ENCODE data around the gene C1GALT1C1.
"Not testable (repeated sequence)": the region's sequence is repeated elsewhere in the genome, so short reads cannot be mapped to it uniquely, and the experiment has no call there.

Gene C1GALT1C1

GRCh38 chrX:120629667-120630537, at the start of gene C1GALT1C1:
TSS of gene C1GALT1C1 (minus strand) at chrX:120630054. CDS start at chrX:120627166, 2,888 bp downstream.
- peak; percentile 84 for DNase-seq

- DNase-seq: no peak
Measured at GRCh38 chrX:120677004-120677652, 47.3 kb upstream of the C1GALT1C1 start.

DNA sequence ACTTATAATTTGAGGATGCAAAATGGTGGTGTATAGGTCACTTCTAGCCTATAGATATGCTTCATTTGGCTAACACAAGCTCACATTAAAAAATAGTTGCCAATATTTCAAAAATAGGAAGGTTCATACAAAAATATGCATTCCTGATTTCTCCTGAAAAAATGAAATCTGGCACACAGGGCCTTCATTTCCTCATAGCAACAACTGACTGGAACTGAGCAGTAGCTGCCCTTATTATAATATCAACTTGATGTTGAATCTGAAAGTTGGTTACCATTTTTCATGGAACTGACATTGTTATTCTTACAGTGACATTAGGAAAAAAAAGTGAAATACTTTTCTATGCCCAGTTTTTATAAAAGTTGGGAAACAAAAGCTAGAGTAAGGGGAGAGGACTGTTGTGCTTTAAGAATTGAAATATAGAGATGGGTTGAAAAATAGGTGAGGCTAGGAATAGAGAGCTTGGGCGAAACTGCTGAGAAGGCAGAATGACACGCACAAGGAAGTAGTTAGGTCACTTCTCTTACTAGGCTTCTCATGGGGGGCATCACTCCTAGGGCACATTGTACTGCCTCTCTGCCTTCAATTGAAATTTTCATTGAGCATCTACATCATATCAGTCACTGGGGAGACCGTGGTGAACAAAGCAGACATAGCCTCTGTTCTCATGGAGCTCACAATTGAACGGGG, 43.1 kb upstream of the C1GALT1C1 start:
- no peak for DNase-seq

DNA sequence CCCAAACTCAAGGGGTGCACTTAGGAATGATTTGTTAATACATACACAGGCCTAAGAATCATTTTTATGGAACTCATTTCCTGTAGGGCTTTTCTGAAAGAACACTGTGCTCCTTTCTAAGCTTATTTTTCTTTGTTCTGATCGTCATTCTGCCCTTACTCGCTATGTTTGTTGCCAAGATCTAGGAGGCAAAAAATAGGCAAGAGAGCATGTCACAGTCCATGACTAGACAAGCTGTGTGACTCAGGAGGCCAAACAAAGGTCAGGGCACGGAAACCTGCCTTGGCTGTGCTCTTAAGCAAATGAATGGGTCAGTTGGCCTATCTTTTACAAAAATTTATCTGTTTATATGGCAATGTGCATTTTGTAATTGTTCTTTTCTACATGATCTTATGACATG, 42.5 kb upstream of the C1GALT1C1 start:
- no peak for DNase-seq

DNA sequence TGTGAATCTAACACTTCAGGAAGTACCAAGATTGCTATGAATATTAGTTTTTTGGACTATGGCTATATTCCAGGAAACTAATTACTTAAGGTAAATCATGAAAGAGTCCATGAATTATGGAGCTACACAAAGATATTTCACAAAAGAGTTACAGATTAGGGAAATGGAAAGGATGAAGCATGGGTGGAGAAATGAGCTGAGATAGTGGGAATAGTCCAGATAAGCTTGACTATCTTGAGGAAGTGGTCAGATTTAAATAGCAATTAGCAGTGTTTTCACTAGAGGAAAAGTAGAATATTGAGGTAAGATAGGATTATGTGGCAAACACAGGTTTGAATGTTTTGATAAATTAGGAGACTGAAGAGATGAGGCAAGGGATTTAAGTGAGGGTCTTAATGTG, 42.1 kb upstream of the C1GALT1C1 start:
- no peak for DNase-seq

DNA sequence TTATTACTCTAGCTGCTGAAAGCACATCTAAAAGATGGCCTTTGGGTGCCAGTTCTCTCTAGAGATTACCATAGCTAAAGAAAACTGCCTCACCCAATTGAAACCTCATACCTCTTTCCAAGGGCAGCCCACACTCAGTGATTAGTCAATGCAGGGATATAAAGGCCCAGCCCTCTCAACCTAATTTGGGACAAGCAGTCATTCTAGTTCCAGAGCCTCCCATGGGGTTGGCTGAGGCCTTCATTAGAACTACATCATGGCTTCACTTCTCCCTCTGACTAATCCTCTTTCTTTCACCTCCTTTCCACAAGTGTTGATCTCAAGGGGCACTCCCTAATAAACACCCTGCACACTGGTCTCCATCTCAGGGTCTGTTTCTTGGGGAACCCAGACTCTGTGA, 38.5 kb upstream of the C1GALT1C1 start:
- no peak for DNase-seq

DNA sequence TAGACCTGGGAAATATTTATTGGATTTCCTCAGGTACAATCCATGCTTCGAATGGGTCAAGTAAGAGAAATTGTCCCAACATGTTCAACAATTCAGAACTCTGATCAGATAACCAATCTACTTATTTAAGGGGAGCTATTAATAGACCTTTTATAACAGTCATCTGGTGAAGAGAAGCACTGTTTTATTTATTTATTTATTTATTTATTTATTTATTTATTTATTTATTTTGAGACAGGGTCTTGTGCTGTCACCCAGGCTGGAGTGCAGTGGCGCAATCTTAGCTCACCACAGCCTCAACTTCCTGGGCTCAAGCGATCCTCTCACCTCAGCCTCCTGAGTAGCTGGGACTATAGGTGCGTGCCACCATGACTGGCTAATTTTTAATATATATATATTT, 34.7 kb upstream of the C1GALT1C1 start:
- DNase-seq: not testable (repeated sequence)

DNA sequence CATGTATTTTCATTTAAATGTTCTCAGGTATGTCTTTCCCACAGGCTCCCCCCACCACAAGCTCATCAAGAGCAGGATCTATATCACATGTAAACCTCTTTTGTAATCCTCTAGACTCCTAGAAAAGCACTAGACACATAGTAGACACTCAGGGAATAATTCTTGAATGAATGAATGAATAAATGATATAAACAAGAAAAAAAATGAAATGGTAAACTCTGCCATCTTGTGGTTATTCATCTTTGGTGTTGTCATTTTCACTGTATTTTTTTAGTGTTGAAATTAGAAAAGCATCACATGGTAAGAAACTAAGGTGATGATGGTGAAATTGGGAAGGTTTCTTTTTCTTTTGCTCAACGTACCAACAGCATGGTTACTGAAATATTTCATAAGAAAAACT, 34.2 kb upstream of the C1GALT1C1 start:
- no peak for DNase-seq

GRCh38 chrX:120662662-120663061, 32.8 kb upstream of the C1GALT1C1 start:
- no peak for DNase-seq

- DNase-seq: no peak
Measured at GRCh38 chrX:120660637-120661036, 30.8 kb upstream of the C1GALT1C1 start.

GRCh38 chrX:120653000-120653399, 23.1 kb upstream of the C1GALT1C1 start:
- DNase-seq: no peak

- DNase-seq: not testable (repeated sequence)
Measured at GRCh38 chrX:120652256-120652655, 22.4 kb upstream of the C1GALT1C1 start.

DNA sequence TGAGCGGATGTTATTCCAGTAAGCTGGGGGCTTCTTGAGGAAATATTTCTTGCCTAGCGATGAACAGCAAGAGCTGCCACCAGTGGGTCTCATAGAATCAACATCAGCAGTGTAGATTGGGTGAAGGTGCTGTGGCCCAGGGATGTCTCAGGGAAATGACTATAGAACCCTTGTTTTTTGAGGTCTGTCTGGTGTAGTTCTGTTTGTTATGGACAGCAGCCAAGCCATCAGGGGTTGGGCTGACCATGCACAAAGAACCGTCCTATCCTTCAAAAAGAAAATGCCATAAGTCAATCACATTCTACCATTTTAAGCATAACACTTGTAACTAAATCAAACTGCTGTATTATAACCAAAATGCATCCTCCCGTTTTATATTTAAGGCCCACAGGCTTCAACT, 17.3 kb upstream of the C1GALT1C1 start:
- DNase-seq: no peak

- DNase-seq: no peak
Measured at GRCh38 chrX:120642871-120643270, 13.0 kb upstream of the C1GALT1C1 start.

GRCh38 chrX:120638619-120639018, 8.8 kb upstream of the C1GALT1C1 start:
- DNase-seq: no peak

GRCh38 chrX:120625371-120625770, 4.5 kb downstream of the C1GALT1C1 start:
- no peak for DNase-seq

- no peak for DNase-seq
Measured at GRCh38 chrX:120617996-120618630, 11.7 kb downstream of the C1GALT1C1 start.

DNA sequence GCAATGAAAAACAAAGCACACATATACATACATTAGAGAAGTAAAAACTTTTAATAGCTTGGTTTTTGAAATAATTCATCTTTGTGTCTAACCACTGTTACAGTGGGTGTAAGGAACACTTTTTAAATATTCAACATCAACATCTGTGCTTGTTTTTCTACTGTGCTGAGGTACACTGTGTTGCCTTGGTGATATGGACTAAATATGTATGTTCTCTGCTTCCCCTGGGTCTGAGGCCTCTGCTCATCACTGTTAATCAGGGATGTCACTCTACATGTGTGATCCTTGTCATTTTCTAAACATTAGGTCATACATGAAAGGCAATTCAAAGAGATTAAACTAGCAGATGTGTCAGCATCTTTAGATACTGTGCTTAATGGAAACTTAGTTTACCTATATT, 15.0 kb downstream of the C1GALT1C1 start:
- DNase-seq: no peak

DNA sequence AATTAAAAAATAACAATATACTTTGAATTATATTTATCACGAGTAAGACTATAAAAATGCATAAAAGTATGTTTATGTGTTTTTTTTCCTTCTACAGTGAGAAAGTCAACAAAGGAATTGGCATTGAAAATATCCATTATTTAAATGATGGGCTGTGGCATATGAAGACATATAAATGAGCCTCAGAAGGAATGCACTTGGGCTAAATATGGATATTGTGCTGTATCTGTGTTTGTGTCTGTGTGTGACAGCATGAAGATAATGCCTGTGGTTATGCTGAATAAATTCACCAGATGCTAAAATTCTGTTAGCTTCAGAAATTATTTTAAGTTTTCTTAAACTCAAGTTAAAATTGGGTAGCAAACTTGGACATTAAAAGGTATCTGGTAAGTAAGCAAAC, 17.8 kb downstream of the C1GALT1C1 start:
- no peak for DNase-seq

GRCh38 chrX:120604361-120604782, 25.5 kb downstream of the C1GALT1C1 start:
- DNase-seq: peak; percentile 13

GRCh38 chrX:120603707-120604360, 26.0 kb downstream of the C1GALT1C1 start, which contains the start of gene MCTS1:
TSS of gene MCTS1 (plus strand) at chrX:120604101. CDS start at chrX:120604237, 136 bp downstream.
- peak; percentile 62 for DNase-seq

DNA sequence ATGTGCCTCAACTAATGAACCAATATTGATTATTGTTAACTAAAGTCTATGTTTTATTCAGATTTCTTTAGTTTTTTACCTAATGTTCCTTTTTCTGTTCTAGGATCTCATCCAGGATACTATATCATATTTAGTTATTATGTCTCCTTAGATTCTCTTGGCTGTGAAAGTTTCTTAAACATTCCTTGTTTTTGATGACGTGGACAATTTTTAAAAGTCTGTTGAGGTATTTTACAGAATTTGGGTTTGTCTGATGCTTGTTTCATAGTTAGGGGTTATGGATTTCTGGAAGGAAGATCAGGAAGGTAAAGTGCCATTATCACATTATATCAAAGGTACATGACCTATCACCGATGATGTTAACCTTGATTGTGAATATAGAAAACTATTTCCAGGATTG, 44.2 kb downstream of the C1GALT1C1 start:
- DNase-seq: no peak
